Tibial artery (tissue), 4 donors: ENCODE results near the gene PRAMEF20.

Experiments
- DNase-seq, 2 donors: peaks; one replicate each; pipeline ENCODE4 v3.0.0-alpha.2; 2019
- H3K27ac ChIP-seq, 2 donors: fragments of 200-600 bp; sonication (generic) in 1 of 2; 1 replicate in 1 of 2; 2 replicates in 1 of 2; pipeline ENCODE4 v1.5.1; 2018 to 2019; ENCODE audit warnings: mild to moderate bottlenecking in 1 of 2
- H3K27me3 ChIP-seq, 2 donors: fragments of 200-600 bp; sonication (generic) in 1 of 2; one replicate each; pipeline versions ENCODE4 v1.5.1 to v1.6.0; 2016 to 2019
- H3K36me3 ChIP-seq, 3 donors: fragments of 200-600 bp; sonication (generic) in 2 of 3; one replicate each; pipeline ENCODE4 v1.5.1; 2016 to 2019; ENCODE audit warnings: mild to moderate bottlenecking in 2 of 3
- H3K4me1 ChIP-seq, 4 donors: fragments of 200-600 bp; sonication (generic) in 2 of 4; 1 replicate in 3 of 4; 2 replicates in 1 of 4; pipeline ENCODE4 v1.5.1; 2016 to 2019
- H3K4me3 ChIP-seq, 2 donors: fragments of 200-600 bp; sonication (generic) in 1 of 2; 1 replicate in 1 of 2; 2 replicates in 1 of 2; pipeline ENCODE4 v1.5.1; 2018 to 2019; ENCODE audit warnings: mild to moderate bottlenecking in 2 of 2
- H3K9me3 ChIP-seq, 3 donors: fragments of 200-600 bp; sonication (generic) in 1 of 3; one replicate each; pipeline ENCODE4 v1.5.1; 2016 to 2019
- CTCF ChIP-seq, 2 experiments: fragments of 200-600 bp in 1 of 2; fragments of 450-650 bp in 1 of 2; IDR thresholded peaks; one replicate each; pipeline ENCODE4 v1.5.1; 2017 to 2019; ENCODE audit warnings: antibody characterized with exemption in 2 of 2, mild to moderate bottlenecking in 1 of 2, moderate library complexity in 1 of 2
- intact Hi-C: fragments of 100-400 bp; cut with DNase I; formaldehyde crosslinking; loops from one replicate; pipeline ENCODE4 v1.15.0; 2023; ENCODE audit warnings: low total_unique reads

Gene PRAMEF20

GRCh38 chr1:13462682-13463081 is 52.4 kb downstream of the PRAMEF20 start:
- Histone ChIP-seq H3K27me3 (peaks cover 0 to 19% of the 10 kb centered on the region in 2 donors), H3K4me3 (no peak overlapping the region)

GRCh38 chr1:13465515-13465914 is 55.3 kb downstream of the PRAMEF20 start:
- Histone ChIP-seq H3K4me1 (no peaks in the 10 kb centered on the region), H3K4me3 (no peak overlapping the region), H3K27me3 (peaks cover 0 to 14% of the 10 kb centered on the region in 2 donors), H3K36me3 (no peaks in the 10 kb centered on the region), H3K27ac (no peak overlapping the region), H3K9me3 (no peaks in the 10 kb centered on the region)
- intact Hi-C loops, result no loop called here
- no peak for DNase-seq
- TF ChIP-seq CTCF (IDR thresholded peaks at IDR 0.05), result no peak

More at GRCh38 chr1:13462682-13463081, 52.4 kb downstream of the PRAMEF20 start:
- Histone ChIP-seq H3K9me3 (no peaks in the 10 kb centered on the region), H3K27ac (no peak overlapping the region), H3K36me3 (no peaks in the 10 kb centered on the region), H3K4me1 (no peaks in the 10 kb centered on the region)
- intact Hi-C loops, result no loop called here
- no peak for DNase-seq
- TF ChIP-seq CTCF (IDR thresholded peaks at IDR 0.05), result no peak

- peaks cover 0 to 7% of the 10 kb centered on the region in 2 donors for H3K27me3 ChIP-seq
- TF ChIP-seq CTCF (IDR thresholded peaks at IDR 0.05), result no peak
- no peak overlapping the region for H3K27ac ChIP-seq
- no peaks in the 10 kb centered on the region for H3K36me3 ChIP-seq
- intact Hi-C loops, result no loop called here
- no peaks in the 10 kb centered on the region for H3K9me3 ChIP-seq
- no peak overlapping the region for H3K4me3 ChIP-seq
- no peak for DNase-seq
- H3K4me1 ChIP-seq, result no peaks in the 10 kb centered on the region
These were observed 59.1 kb downstream of the PRAMEF20 start for GRCh38 chr1:13469343-13469742.
